Rectal smooth muscle tissue (tissue), 1 donor: ENCODE data around the gene TAS2R40.
A peak's percentile ranks its signal among the peaks of the same experiment; 100 is the strongest.
"Not testable (repeated sequence)": the region's sequence is repeated elsewhere in the genome, so short reads cannot be mapped to it uniquely, and the experiment has no call there.

ENCODE experiments used
- H3K27ac ChIP-seq: one replicate; pipeline ENCODE4 v1.7.0; 2013; ENCODE audit warnings: low read depth, low read length, inconsistent platforms
- H3K27me3 ChIP-seq: one replicate; pipeline ENCODE4 v1.7.0; 2013; ENCODE audit warnings: low read length; ENCODE audit not compliant: control insufficient read depth, insufficient read depth
- H3K36me3 ChIP-seq: one replicate; pipeline ENCODE4 v1.7.0; 2013; ENCODE audit warnings: low read length; ENCODE audit not compliant: control insufficient read depth, insufficient read depth
- H3K4me1 ChIP-seq: one replicate; pipeline ENCODE4 v1.7.0; 2013; ENCODE audit warnings: low read length; ENCODE audit not compliant: control insufficient read depth, insufficient read depth
- H3K4me3 ChIP-seq: one replicate; pipeline ENCODE4 v1.7.0; 2013; ENCODE audit warnings: low read length
- H3K9ac ChIP-seq: one replicate; pipeline ENCODE4 v1.7.0; 2013; ENCODE audit warnings: low read length

The TAS2R40 gene

DNA sequence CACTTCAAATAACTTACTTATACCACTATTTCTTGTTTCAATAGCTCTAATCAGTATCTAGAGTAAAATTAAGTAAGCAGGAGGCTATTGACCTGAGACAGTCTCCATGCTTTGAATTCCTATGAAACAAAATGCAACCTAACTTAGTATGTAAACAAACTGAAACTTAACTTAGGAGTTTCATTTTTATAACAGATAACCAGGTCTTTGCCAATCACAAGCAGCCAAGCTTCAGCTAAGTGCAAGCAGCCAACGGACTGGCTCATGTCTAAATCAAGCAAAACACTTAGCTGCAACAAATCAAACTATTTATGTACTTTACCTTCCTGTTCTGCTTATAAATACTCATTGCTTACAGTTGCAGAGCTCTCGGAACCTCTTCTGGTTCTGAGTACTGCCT is 37.0 kb downstream of the TAS2R40 start:
- H3K27ac ChIP-seq = no peak overlapping the region
- no peaks in the 10 kb centered on the region for H3K4me1 ChIP-seq
- no peaks in the 10 kb centered on the region for H3K36me3 ChIP-seq
- peak overlapping the region; percentile 30 for H3K9ac ChIP-seq
- no peak overlapping the region for H3K4me3 ChIP-seq
- H3K27me3 ChIP-seq = no peaks in the 10 kb centered on the region

DNA sequence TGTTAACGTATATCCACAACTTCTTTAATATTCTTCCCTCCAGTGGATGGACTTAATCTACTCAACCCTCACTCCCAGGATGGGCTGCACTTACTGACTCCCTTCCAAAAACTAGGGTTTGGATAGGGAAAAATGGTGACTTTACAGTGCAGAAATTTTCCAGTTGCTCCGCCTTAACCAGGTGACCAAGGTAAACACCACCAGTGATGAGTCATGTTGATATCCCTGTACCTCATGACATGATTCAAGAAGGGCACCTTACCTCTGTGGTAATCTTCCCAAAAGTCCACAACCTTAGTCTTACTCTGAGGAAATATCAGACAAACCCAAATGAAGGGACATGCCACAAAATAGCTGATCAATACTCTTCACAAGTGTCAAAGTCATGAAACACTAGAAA is 37.9 kb downstream of the TAS2R40 start:
- Histone ChIP-seq H3K27ac (no peak overlapping the region), H3K4me3 (no peak overlapping the region), H3K9ac (no peak overlapping the region), H3K27me3 (no peaks in the 10 kb centered on the region), H3K36me3 (peaks cover 2% of the 10 kb centered on the region), H3K4me1 (peaks cover 4% of the 10 kb centered on the region)

DNA sequence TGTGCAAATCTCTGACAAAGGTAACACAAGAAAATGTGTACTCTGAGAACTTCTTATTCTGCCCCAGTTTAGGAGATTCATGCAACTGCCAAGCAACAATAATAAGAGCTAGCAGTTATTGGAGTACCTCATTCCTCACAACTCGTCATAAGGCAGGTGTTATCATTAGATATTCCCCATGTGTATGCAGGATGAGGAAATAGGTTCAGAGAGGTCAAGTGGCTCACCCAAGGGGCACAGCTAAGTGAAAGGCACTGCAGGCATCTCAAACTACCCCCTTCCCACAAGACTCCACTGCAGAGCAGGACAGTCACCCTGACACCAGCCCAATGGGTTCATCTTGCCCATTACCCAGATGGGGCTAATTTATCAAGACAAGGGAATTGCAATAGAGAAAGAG is 40.1 kb downstream of the TAS2R40 start:
- Histone ChIP-seq H3K27me3 (no peaks in the 10 kb centered on the region), H3K27ac (no peak overlapping the region), H3K9ac (no peak overlapping the region), H3K36me3 (peaks cover 2% of the 10 kb centered on the region), H3K4me3 (no peak overlapping the region), H3K4me1 (peaks cover 6% of the 10 kb centered on the region)

DNA sequence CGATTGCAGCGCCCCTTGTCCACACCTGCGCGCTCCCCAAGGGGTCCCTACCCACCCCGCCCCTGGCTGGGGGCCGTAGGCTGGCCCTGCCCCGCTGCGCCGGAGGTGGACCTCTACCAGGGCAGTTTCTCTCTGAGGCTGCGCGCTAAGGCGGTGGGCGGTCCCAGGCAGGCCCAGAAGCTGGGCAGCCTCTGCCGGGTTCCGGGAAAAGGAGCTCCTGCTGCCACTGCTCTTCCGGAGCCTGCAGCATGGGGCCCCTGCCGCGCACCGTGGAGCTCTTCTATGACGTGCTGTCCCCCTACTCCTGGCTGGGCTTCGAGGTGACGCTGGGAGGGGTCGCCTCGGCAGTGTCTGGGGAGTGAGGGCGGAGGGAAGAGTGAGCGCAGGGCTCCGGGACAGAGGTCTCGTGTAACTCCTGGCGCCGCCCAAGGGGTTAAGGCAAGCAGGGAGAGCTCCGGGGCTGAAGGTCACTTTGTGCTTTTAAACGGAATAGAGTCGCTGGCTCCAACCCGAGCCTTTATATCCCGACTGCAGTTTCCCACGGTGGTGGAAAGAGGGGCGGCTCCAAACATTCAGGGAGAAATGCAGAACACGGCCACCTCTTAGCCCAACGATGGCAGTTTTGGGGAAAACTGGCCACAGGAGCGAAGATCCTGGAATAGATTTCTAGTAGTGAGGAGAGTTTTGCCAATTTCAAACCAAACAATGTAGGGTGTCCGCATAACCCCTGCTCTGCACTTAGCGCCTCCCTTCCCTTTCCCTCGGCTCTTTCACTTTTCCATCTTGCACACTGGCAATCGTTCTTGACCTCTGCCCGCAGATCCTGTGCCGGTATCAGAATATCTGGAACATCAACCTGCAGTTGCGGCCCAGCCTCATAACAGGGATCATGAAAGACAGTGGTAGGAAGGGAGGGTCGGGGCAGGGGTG is 41.7 kb downstream of the TAS2R40 start, which contains the start of gene GSTK1:
Gene GSTK1, plus strand, starts transcription at position 176 of the 930 bp plus-strand sequence. Its CDS starts 73 bp downstream, at position 249.
- Histone ChIP-seq H3K4me1 (peaks cover 6% of the 10 kb centered on the region), H3K9ac (peak within 1 kb of the TSS; percentile 88), H3K4me3 (peak within 1 kb of the TSS; percentile 80), H3K27ac (peak within 1 kb of the TSS; percentile 87), H3K27me3 (no peaks in the 10 kb centered on the region), H3K36me3 (peaks cover 11% of the 10 kb centered on the region)

DNA sequence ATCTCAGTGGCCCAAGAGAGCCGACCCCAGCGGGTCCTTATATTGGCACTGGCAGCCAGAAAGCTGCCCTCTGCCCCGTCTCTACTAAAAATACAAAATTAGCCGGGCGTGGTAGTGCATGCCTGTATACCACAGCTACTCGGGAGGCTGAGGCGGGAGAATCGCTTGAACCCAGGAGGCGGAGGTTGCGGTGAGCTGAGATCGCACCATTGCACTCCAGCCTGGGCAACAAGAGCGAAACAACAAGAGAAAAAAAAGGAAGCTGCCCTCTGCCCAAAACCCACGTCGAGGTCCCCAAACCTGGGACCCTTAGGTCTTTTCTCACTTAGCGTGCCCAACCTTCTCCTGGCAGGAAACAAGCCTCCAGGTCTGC is 42.3 kb downstream of the TAS2R40 start:
- H3K4me3 ChIP-seq = peak overlapping the region; percentile 80
- H3K27ac ChIP-seq = peak overlapping the region; percentile 87
- not testable (repeated sequence) for H3K27me3 ChIP-seq, H3K4me1 ChIP-seq, H3K9ac ChIP-seq
- peaks cover 14% of the 10 kb centered on the region for H3K36me3 ChIP-seq

DNA sequence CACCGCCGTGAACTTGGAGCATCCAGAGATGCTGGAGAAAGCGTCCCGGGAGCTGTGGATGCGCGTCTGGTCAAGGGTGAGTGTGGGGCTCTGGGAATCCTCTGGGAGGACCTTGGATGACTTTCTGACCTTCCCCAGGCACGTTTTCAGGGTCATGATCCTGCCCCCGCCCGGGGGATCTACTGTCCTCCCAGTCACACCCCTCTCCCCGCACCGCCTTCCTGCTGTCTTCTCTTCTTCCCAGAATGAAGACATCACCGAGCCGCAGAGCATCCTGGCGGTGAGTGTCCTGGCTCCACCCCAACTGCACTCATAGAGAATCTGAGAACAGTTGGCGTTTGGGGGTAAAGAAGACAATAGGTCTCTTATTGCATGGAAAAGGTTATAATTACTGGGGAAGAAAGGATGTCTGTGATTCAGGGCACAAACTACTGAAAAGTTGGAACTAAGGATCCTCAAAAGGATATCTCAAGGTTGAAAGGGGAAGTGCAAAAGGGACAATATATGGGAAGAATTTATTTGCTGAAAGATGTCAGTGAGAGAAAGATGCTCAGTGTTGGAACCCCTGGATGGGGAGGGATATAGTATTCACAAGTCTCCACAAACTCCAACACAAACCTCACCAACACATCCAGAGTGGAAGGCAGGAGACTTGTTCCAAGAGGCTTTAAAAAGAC is 43.3 kb downstream of the TAS2R40 start:
- Histone ChIP-seq H3K27ac (no peak overlapping the region), H3K36me3 (peaks cover 14% of the 10 kb centered on the region), H3K4me1 (peaks cover 6% of the 10 kb centered on the region), H3K4me3 (peak overlapping the region; percentile 80), H3K9ac (no peak overlapping the region), H3K27me3 (no peaks in the 10 kb centered on the region)

DNA sequence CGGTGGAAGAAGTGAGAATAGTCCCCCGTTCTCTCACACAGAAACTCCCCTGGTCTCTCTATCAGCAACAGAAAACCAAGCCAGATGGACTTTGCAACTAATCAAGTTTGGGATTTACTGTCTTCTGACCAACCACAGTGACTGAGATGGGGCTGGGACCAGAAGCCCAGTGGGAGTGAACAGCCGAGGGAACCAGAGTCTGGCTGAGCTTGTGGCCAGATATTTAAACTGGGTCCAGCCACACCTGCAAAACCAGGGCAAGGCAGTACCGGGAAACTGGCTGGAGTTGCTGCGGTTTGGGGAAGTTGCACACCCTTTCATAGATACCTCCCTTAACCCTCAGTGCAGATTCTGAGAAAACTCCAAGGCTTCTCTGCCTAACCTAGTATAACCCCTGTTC is 47.4 kb downstream of the TAS2R40 start:
- Histone ChIP-seq H3K4me1 (peaks cover 6% of the 10 kb centered on the region), H3K27ac (no peak overlapping the region), H3K36me3 (peaks cover 14% of the 10 kb centered on the region)

DNA sequence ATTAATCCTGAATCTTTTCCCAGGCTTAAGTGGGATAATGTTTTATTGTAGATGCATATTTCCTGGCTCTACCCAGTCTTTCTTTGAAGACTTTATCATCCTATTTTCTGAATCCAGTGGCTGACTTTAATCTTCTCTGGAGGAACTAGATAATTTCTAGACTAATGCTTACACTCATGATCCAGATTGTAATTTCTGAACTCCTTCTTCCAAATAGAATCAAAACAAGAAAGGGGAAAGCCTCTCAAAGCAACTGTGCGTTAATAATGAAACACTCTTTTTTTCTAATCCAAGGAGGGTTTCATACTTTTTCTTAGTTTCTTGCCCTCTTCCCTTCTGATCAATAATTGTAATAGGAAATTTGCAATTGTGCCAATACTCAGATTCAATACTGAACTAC is 49.4 kb downstream of the TAS2R40 start:
- no peak overlapping the region for H3K9ac ChIP-seq
- no peak overlapping the region for H3K27ac ChIP-seq
- no peak overlapping the region for H3K4me3 ChIP-seq
- H3K4me1 ChIP-seq = no peaks in the 10 kb centered on the region
- H3K36me3 ChIP-seq = peaks cover 12% of the 10 kb centered on the region
- H3K27me3 ChIP-seq = no peaks in the 10 kb centered on the region

More for the DNA sequence above, 47.4 kb downstream of the TAS2R40 start:
- no peak overlapping the region for H3K9ac ChIP-seq
- no peaks in the 10 kb centered on the region for H3K27me3 ChIP-seq
- H3K4me3 ChIP-seq = no peak overlapping the region
